Activated naive CD8-positive, alpha-beta T cell (primary cell): ENCODE measurements around the gene CHSY1.

Experiments
- H3K27ac Mint-ChIP-seq: one replicate; pipeline ENCODE4 v1.8.0; 2021; ENCODE audit warnings: mixed read lengths
- H3K27me3 Mint-ChIP-seq: one replicate; pipeline ENCODE4 v1.8.0; 2021; ENCODE audit warnings: mixed read lengths
- H3K36me3 Mint-ChIP-seq: one replicate; pipeline ENCODE4 v1.8.0; 2021; ENCODE audit warnings: mixed read lengths
- H3K4me1 Mint-ChIP-seq: one replicate; pipeline ENCODE4 v1.8.0; 2021; ENCODE audit warnings: low read depth, mixed read lengths
- H3K4me3 Mint-ChIP-seq: one replicate; pipeline ENCODE4 v1.8.0; 2021; ENCODE audit warnings: mild to moderate bottlenecking, mixed read lengths
- H3K9me3 Mint-ChIP-seq: one replicate; pipeline ENCODE4 v1.8.0; 2021; ENCODE audit warnings: low read depth, mixed read lengths

CHSY1 gene

DNA sequence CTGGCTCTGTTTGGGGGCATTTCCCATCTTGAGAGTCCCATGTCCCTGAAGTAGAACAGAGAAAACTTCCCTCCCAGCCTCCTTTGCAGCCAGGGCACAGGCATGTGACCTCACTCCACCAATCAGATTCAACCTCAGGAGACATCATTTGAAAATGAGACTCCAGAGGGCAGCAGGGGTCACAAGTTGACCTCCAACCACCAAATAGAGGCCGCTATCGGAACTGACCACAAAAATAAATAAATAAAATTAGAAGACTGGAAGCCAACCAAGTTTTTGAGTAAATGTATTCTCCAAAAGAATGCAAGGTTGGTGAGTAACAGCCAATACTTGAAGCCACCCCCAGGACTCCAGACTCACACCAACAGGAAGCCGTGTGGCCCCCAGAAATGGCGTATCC, 106.5 kb downstream of the CHSY1 start:
- H3K36me3 Mint-ChIP-seq, result no peaks in the 10 kb centered on the region
- H3K9me3 Mint-ChIP-seq, result no peaks in the 10 kb centered on the region
- no peaks in the 10 kb centered on the region for H3K27me3 Mint-ChIP-seq
- H3K27ac Mint-ChIP-seq, result no peak overlapping the region
- peaks cover 3% of the 10 kb centered on the region for H3K4me1 Mint-ChIP-seq
- H3K4me3 Mint-ChIP-seq, result no peak overlapping the region

- no peaks in the 10 kb centered on the region for H3K36me3 Mint-ChIP-seq
- H3K4me1 Mint-ChIP-seq, result peaks cover 2% of the 10 kb centered on the region
- no peaks in the 10 kb centered on the region for H3K27me3 Mint-ChIP-seq
- no peaks in the 10 kb centered on the region for H3K9me3 Mint-ChIP-seq
- no peak overlapping the region for H3K4me3 Mint-ChIP-seq
- H3K27ac Mint-ChIP-seq, result no peak overlapping the region
These were observed 108.5 kb downstream of the CHSY1 start for GRCh38 chr15:101143321-101143720.

- Mint-ChIP-seq H3K27ac (no peak overlapping the region), H3K4me3 (no peak overlapping the region), H3K36me3 (no peaks in the 10 kb centered on the region), H3K27me3 (no peaks in the 10 kb centered on the region), H3K4me1 (peaks cover 5% of the 10 kb centered on the region), H3K9me3 (no peaks in the 10 kb centered on the region)
These were observed 109.1 kb downstream of the CHSY1 start for GRCh38 chr15:101142711-101143110.

GRCh38 chr15:101141926-101142527, 109.8 kb downstream of the CHSY1 start:
- H3K36me3 Mint-ChIP-seq, result no peaks in the 10 kb centered on the region
- H3K4me3 Mint-ChIP-seq, result no peak overlapping the region
- no peak overlapping the region for H3K27ac Mint-ChIP-seq
- no peaks in the 10 kb centered on the region for H3K27me3 Mint-ChIP-seq
- H3K4me1 Mint-ChIP-seq, result peaks cover 12% of the 10 kb centered on the region
- no peaks in the 10 kb centered on the region for H3K9me3 Mint-ChIP-seq

GRCh38 chr15:101140697-101141065, 111.2 kb downstream of the CHSY1 start:
- Mint-ChIP-seq H3K9me3 (no peaks in the 10 kb centered on the region), H3K4me1 (peaks cover 20% of the 10 kb centered on the region), H3K27me3 (no peaks in the 10 kb centered on the region), H3K36me3 (no peaks in the 10 kb centered on the region), H3K4me3 (no peak overlapping the region), H3K27ac (no peak overlapping the region)

- Mint-ChIP-seq H3K27me3 (no peaks in the 10 kb centered on the region), H3K4me1 (peaks cover 25% of the 10 kb centered on the region), H3K27ac (no peak overlapping the region), H3K4me3 (no peak overlapping the region), H3K9me3 (no peaks in the 10 kb centered on the region), H3K36me3 (no peaks in the 10 kb centered on the region)
These were observed 111.7 kb downstream of the CHSY1 start for GRCh38 chr15:101139986-101140696.

GRCh38 chr15:101138913-101139880, 112.7 kb downstream of the CHSY1 start:
- peaks cover 25% of the 10 kb centered on the region for H3K4me1 Mint-ChIP-seq
- no peaks in the 10 kb centered on the region for H3K9me3 Mint-ChIP-seq
- H3K4me3 Mint-ChIP-seq, result no peak overlapping the region
- peaks cover 4% of the 10 kb centered on the region for H3K36me3 Mint-ChIP-seq
- no peaks in the 10 kb centered on the region for H3K27me3 Mint-ChIP-seq
- H3K27ac Mint-ChIP-seq, result no peak overlapping the region

GRCh38 chr15:101138086-101138660, 113.7 kb downstream of the CHSY1 start:
- Mint-ChIP-seq H3K9me3 (no peaks in the 10 kb centered on the region), H3K4me1 (peaks cover 25% of the 10 kb centered on the region), H3K4me3 (no peak overlapping the region), H3K27ac (no peak overlapping the region), H3K27me3 (no peaks in the 10 kb centered on the region), H3K36me3 (peaks cover 4% of the 10 kb centered on the region)

DNA sequence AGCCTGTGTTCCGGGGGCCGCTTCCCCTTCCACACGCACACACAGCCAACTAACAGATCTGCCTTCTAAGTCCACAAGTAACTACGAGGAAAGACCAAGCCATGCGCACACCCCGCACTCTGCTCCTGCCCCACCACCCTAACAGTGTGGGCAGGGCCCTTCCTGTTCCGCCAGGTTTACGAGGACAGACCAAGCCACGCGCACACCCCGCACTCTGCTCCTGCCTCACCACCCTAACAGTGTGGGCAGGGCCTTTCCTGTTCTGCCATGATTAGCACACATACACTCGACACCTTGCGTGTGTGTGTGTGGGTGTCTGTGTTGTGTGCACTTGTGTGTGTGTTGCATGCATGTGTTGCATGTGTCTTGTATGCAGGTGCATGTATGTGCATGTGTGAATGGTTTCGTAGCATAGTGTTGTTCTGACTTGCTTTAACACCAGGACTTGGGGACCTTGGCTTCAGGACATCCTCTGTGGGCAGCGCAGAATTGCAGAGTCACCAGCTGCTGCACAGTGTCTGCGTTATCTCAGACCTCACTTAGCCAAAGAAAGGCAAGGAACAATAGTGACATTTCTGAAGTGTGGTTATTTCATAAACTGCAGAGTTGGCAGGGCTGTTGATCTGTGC, 114.4 kb downstream of the CHSY1 start:
- Mint-ChIP-seq H3K4me1 (peaks cover 25% of the 10 kb centered on the region), H3K27ac (peak overlapping the region; percentile 64), H3K9me3 (no peaks in the 10 kb centered on the region), H3K27me3 (no peaks in the 10 kb centered on the region), H3K4me3 (peak overlapping the region; percentile 24), H3K36me3 (peaks cover 4% of the 10 kb centered on the region)

DNA sequence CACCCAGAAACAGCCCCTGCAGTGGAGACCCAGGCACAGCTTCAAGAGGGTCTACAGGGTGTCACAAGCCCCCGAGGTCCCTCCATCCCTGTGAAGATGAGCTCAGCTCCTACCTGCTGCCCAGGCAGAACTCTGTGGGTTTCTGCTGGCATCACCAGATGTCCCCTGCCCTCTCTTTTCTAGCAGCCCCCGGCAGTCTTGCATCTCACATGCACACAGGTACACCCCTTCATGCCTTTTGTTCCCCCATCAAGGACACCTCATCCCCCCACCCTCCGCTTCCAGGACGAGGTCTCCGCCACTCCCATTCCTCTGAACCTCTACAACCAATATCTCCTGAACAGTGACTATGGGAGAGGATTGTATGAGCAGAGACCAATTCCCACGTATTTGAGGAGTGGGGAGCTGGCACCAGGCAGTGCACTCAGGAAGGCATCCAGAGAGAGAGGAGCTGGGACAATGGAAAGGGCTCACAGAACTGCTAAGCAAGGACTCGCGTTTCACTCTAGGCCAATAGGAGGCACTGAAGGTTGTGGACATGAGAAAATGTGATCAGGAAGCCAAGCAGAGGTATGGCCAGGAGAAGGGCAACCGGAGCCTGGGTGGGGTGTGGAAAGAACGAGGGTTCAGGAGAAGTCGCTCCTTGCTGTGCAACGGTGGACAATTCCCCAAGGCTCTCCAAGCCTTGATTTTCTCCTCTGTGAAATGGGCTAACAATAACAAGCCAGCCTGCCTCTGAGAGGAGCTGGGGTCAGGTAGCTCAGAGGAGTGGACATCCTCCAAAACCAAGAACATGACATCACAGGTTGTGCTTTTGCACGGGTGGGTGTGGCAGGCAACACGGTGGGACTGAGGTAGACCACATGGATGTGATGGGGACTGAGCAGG, 115.2 kb downstream of the CHSY1 start:
- H3K27ac Mint-ChIP-seq, result no peak overlapping the region
- no peaks in the 10 kb centered on the region for H3K9me3 Mint-ChIP-seq
- H3K27me3 Mint-ChIP-seq, result no peaks in the 10 kb centered on the region
- peaks cover 25% of the 10 kb centered on the region for H3K4me1 Mint-ChIP-seq
- H3K4me3 Mint-ChIP-seq, result no peak overlapping the region
- peaks cover 4% of the 10 kb centered on the region for H3K36me3 Mint-ChIP-seq

- Mint-ChIP-seq H3K36me3 (peaks cover 4% of the 10 kb centered on the region), H3K4me3 (no peak overlapping the region), H3K4me1 (peaks cover 25% of the 10 kb centered on the region), H3K27ac (peak overlapping the region; percentile 51), H3K27me3 (no peaks in the 10 kb centered on the region), H3K9me3 (no peaks in the 10 kb centered on the region)
These were observed 116.2 kb downstream of the CHSY1 start for GRCh38 chr15:101135532-101136166.

DNA sequence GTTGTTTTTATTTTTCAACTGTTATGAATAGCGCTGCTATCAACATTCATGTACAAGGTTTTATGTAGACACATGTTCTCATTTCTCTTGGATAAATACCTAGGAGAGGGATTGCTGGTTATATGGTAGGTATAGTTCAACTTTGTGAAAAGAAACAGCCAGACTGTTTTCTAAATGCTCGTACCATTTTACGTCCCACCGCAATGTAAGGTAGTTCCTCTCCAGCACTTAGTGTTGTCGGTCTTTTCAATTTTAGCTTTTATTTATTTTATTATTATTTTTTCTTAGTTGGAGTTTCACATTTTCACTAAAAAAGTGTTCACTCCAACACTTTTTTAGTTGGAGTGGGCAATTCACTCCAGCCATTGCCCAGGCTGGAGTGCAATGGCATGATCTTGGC, 117.1 kb downstream of the CHSY1 start:
- Mint-ChIP-seq H3K9me3 (peaks cover 4% of the 10 kb centered on the region), H3K27me3 (no peaks in the 10 kb centered on the region), H3K36me3 (peaks cover 4% of the 10 kb centered on the region), H3K4me1 (peaks cover 30% of the 10 kb centered on the region), H3K27ac (no peak overlapping the region), H3K4me3 (no peak overlapping the region)

DNA sequence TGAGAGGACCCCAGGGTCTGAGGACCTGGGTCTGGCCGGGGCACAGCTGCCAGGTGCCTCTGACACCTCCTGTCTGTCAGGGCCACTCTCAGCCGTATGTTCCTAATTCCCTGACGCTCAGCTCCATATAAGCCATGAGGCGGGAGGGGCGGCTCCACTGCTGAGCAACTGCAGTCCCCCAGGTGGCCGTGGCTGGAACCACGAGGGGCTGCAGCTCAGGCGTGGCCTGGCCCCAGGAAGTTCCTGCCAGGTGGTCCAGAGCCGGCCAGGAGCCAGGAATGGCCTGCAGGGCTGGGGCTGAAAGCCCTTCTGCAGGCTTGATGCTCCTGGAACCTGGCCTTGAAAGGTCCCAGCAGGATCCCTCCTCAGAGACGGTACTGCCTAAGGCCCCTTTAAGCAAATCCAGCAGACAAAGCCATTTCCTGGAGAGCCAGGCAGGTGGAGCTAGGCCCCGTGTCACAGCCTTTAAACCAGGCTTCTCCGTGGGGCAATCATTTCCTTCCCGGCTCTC, 118.0 kb downstream of the CHSY1 start:
- Mint-ChIP-seq H3K27ac (peak overlapping the region; percentile 50), H3K27me3 (no peaks in the 10 kb centered on the region), H3K9me3 (peaks cover 4% of the 10 kb centered on the region), H3K4me1 (peaks cover 34% of the 10 kb centered on the region), H3K36me3 (peaks cover 4% of the 10 kb centered on the region), H3K4me3 (no peak overlapping the region)
